Spleen (tissue), 7 donors: ENCODE results near the gene RAB25.

ENCODE experiments used
- POLR2A ChIP-seq, 3 donors: fragments of 450-650 bp; IDR thresholded peaks; one replicate each; pipeline ENCODE4 v1.5.1; 2017; ENCODE audit warnings: antibody characterized with exemption in 3 of 3, mild to moderate bottlenecking in 1 of 3
- POLR2AphosphoS5 ChIP-seq, 3 donors: sonication (generic); formaldehyde crosslinking; IDR thresholded peaks; one replicate each; pipeline ENCODE4 v1.5.1; 2017; ENCODE audit warnings: antibody characterized with exemption in 3 of 3
- TF ChIP-seq, protein P1 (sequence below), 11 experiments: fragments of 200-600 bp in 7 of 11; fragments of 450-650 bp in 4 of 11; sonication (generic) in 4 of 11; IDR thresholded peaks in 8 of 11; conservative IDR thresholded peaks in 3 of 11; 1 replicate in 7 of 11; 2 replicates in 4 of 11; pipeline versions ENCODE4 v1.4.0 to v1.8.0; 2016 to 2021; ENCODE audit warnings: antibody characterized with exemption in 11 of 11, inconsistent platforms in 4 of 11, mild to moderate bottlenecking in 1 of 11
- donor health status: DM: no; HTN: no; CAD: no; lungs with moderate emphysema.
- donor health status: DM: no; HTN: no; CAD: no.
- donor health status: DM: no; HTN: no; CAD: no.

DNA sequence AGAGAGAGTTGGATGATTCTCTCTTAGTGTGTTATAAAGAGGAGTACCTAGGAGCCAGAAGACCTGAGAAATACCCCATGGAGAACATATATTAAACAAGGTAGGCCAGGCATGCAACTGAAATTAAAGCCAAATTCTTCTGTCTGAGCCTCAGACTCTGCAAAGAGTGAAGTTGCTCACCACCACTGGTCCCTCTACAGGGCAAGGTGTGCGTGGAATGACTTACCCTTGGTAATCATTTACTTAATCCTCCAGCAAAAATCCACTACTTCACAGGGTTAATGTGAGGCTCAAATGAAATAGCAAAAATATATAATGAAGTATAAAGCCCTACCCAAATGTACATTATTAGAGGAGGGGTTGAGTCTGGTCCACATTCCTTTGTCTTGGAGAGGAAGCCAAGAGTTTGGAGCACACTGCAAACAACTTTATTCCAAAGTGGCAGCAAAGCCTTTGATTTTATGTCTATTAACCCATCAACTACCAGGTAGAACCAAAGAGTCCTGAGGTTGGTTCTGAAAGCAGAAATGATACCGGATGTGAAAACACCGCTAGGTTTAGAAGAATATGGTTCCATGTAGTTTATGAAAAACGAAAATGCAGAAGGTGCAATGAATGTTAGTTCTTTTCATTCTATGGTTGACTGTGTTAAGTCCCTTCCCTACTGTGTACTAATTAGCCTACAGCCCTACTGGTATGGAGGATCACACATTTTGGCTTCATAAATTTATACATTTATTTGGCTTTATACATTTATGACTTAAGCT lies 48.7 kb upstream of the RAB25 start:
- TF ChIP-seq POLR2AphosphoS5 (IDR thresholded peaks at IDR 0.05): no peak
- TF ChIP-seq, protein P1, sequence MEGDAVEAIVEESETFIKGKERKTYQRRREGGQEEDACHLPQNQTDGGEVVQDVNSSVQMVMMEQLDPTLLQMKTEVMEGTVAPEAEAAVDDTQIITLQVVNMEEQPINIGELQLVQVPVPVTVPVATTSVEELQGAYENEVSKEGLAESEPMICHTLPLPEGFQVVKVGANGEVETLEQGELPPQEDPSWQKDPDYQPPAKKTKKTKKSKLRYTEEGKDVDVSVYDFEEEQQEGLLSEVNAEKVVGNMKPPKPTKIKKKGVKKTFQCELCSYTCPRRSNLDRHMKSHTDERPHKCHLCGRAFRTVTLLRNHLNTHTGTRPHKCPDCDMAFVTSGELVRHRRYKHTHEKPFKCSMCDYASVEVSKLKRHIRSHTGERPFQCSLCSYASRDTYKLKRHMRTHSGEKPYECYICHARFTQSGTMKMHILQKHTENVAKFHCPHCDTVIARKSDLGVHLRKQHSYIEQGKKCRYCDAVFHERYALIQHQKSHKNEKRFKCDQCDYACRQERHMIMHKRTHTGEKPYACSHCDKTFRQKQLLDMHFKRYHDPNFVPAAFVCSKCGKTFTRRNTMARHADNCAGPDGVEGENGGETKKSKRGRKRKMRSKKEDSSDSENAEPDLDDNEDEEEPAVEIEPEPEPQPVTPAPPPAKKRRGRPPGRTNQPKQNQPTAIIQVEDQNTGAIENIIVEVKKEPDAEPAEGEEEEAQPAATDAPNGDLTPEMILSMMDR (IDR thresholded peaks at IDR 0.05 in 8 of 11, conservative IDR thresholded peaks at IDR 0.05 in 3 of 11): no peak
- no peak for TF ChIP-seq POLR2A (IDR thresholded peaks at IDR 0.05)
